ENCODE results near the gene DCBLD1. TPM values are rescaled to one million over a fixed set of nuclear protein-coding genes. Genes with fewer than 3 reads are reported as not detected.

The DCBLD1 gene
- total RNA-seq, 2 experiments from 2014 or later: 0.08 TPM; not detected in 1

GRCh38 chr6:117502580-117502979 lies 20.1 kb downstream of the DCBLD1 start:
- intact Hi-C loops (cut with micrococcal nuclease; ENCODE audit: unreplicated experiment): no loop called here
- ChIA-PET CTCF (ENCODE audit: unreplicated experiment) (no interaction called here), POLR2A (no interaction called here)
- H3K36me3 ChIP-seq (ENCODE audit: insufficient read depth, low read length): no peaks in the 10 kb centered on the region
- BruUV-seq (replicated peaks): no TSS peak
- H3K9me3 ChIP-seq (ENCODE audit: low read length): no peaks in the 10 kb centered on the region
- H3K4me2 ChIP-seq (ENCODE audit: low read length): no peak overlapping the region
- TF ChIP-seq CTCF (conservative IDR thresholded peaks at IDR 0.05; ENCODE audit: low read length): no peak
- TF ChIP-seq EZH2phosphoT487 (IDR thresholded peaks at IDR 0.05; ENCODE audit: borderline replicate concordance, low read depth, low read length): no peak
- no peaks in the 10 kb centered on the region for H3K4me1 ChIP-seq (ENCODE audit: insufficient read depth, low read length, poor library complexity, severe bottlenecking)
- no peaks in the 10 kb centered on the region; the same call in 1 of the 2 replicates for H4K20me1 ChIP-seq (ENCODE audit: insufficient read depth, low read length)
- H3K9me2 ChIP-seq (ENCODE audit: insufficient read depth, low read length): no peaks in the 10 kb centered on the region
- H3K27ac ChIP-seq (ENCODE audit: low read depth, low read length, poor library complexity, severe bottlenecking): no peak overlapping the region
- H2AFZ ChIP-seq (ENCODE audit: low read length): no peak overlapping the region
- H3K79me2 ChIP-seq (ENCODE audit: insufficient read depth, low read depth, low read length): no peaks in the 10 kb centered on the region
- H3K4me3 ChIP-seq (ENCODE audit: low read depth, low read length, poor library complexity, severe bottlenecking): no peak overlapping the region
- no peak for DNase-seq (ENCODE audit: low spot score)

GRCh38 chr6:117503211-117503610 lies 20.7 kb downstream of the DCBLD1 start:
- TF ChIP-seq EZH2phosphoT487 (IDR thresholded peaks at IDR 0.05; ENCODE audit: borderline replicate concordance, low read depth, low read length) (no peak), CTCF (conservative IDR thresholded peaks at IDR 0.05; ENCODE audit: low read length) (no peak)
- no peaks in the 10 kb centered on the region; the same call in 1 of the 2 replicates for H4K20me1 ChIP-seq (ENCODE audit: insufficient read depth, low read length)
- no peaks in the 10 kb centered on the region for H3K9me2 ChIP-seq (ENCODE audit: insufficient read depth, low read length)
- CTCF ChIA-PET (ENCODE audit: unreplicated experiment): no interaction called here
- no peak overlapping the region for H3K27ac ChIP-seq (ENCODE audit: low read depth, low read length, poor library complexity, severe bottlenecking)
- H3K4me2 ChIP-seq (ENCODE audit: low read length): no peak overlapping the region
- H3K4me3 ChIP-seq (ENCODE audit: low read depth, low read length, poor library complexity, severe bottlenecking): no peak overlapping the region
- POLR2A ChIA-PET: interaction anchor here (0.6 kb wide), 1 partner anchor 76 kb away, joined by 3 read pairs; no protein-coding TSS in a partner anchor
- no peaks in the 10 kb centered on the region for H3K4me1 ChIP-seq (ENCODE audit: insufficient read depth, low read length, poor library complexity, severe bottlenecking)
- no TSS peak for BruUV-seq (replicated peaks)
- no peak for DNase-seq (ENCODE audit: low spot score)
- no peak overlapping the region for H2AFZ ChIP-seq (ENCODE audit: low read length)
- no peaks in the 10 kb centered on the region for H3K9me3 ChIP-seq (ENCODE audit: low read length)
- H3K36me3 ChIP-seq (ENCODE audit: insufficient read depth, low read length): no peaks in the 10 kb centered on the region
- no peaks in the 10 kb centered on the region for H3K79me2 ChIP-seq (ENCODE audit: insufficient read depth, low read depth, low read length)
- intact Hi-C loops (cut with micrococcal nuclease; ENCODE audit: unreplicated experiment): no loop called here

- H3K36me3 ChIP-seq (ENCODE audit: insufficient read depth, low read length): no peaks in the 10 kb centered on the region
- ChIA-PET POLR2A (no interaction called here), CTCF (ENCODE audit: unreplicated experiment) (no interaction called here)
- H3K4me2 ChIP-seq (ENCODE audit: low read length): no peak overlapping the region
- H3K4me3 ChIP-seq (ENCODE audit: low read depth, low read length, poor library complexity, severe bottlenecking): no peak overlapping the region
- no peaks in the 10 kb centered on the region for H3K9me3 ChIP-seq (ENCODE audit: low read length)
- no peak for DNase-seq (ENCODE audit: low spot score)
- no peaks in the 10 kb centered on the region for H3K79me2 ChIP-seq (ENCODE audit: insufficient read depth, low read depth, low read length)
- H4K20me1 ChIP-seq (ENCODE audit: insufficient read depth, low read length): no peaks in the 10 kb centered on the region; the same call in 1 of the 2 replicates
- no peak overlapping the region for H2AFZ ChIP-seq (ENCODE audit: low read length)
- H3K4me1 ChIP-seq (ENCODE audit: insufficient read depth, low read length, poor library complexity, severe bottlenecking): no peaks in the 10 kb centered on the region
- intact Hi-C loops (cut with micrococcal nuclease; ENCODE audit: unreplicated experiment): no loop called here
- no peaks in the 10 kb centered on the region for H3K9me2 ChIP-seq (ENCODE audit: insufficient read depth, low read length)
- BruUV-seq (replicated peaks): no TSS peak
- no peak overlapping the region for H3K27ac ChIP-seq (ENCODE audit: low read depth, low read length, poor library complexity, severe bottlenecking)
- TF ChIP-seq CTCF (conservative IDR thresholded peaks at IDR 0.05; ENCODE audit: low read length) (no peak), EZH2phosphoT487 (IDR thresholded peaks at IDR 0.05; ENCODE audit: borderline replicate concordance, low read depth, low read length) (no peak)
Measured at GRCh38 chr6:117504478-117505144, 22.1 kb downstream of the DCBLD1 start.
